Vagina (tissue), 2 donors: ENCODE results near the gene SIDT1.

ENCODE experiments used
- CTCF ChIP-seq, 3 experiments: fragments of 450-650 bp in 2 of 3; fragments of 200-600 bp in 1 of 3; sonication (generic) in 1 of 3; IDR thresholded peaks; one replicate each; pipeline ENCODE4 v1.5.1; 2017 to 2019; ENCODE audit warnings: antibody characterized with exemption in 3 of 3, mild to moderate bottlenecking in 2 of 3, moderate library complexity in 2 of 3
- POLR2A ChIP-seq, 2 donors: fragments of 450-650 bp; IDR thresholded peaks; one replicate each; pipeline ENCODE4 v1.6.1; 2017; ENCODE audit warnings: antibody characterized with exemption in 2 of 2, mild to moderate bottlenecking in 2 of 2, moderate library complexity in 2 of 2

- TF ChIP-seq POLR2A (IDR thresholded peaks at IDR 0.05) (no peak), CTCF (IDR thresholded peaks at IDR 0.05) (no peak)
Observed at GRCh38 chr3:113634782-113635474, 102.6 kb downstream of the SIDT1 start.
